A549 (cell line): ENCODE results near the gene SLC38A3. TPM values are rescaled to one million over a fixed set of nuclear protein-coding genes. Genes with fewer than 3 reads are reported as not detected.

ENCODE experiments used
- ATAC-seq, 2 experiments: fragments of 200-7000 bp in 1 of 2; fragments of >200 bp in 1 of 2; cut with Nextera tagmentation in 1 of 2; cut with Tn5 transposase in 1 of 2; 3 replicates each; pipeline versions ENCODE4 v1.8.0 to v1.9.1; 2018 to 2020; ENCODE audit warnings: mild to moderate bottlenecking in 1 of 2, moderate library complexity in 1 of 2
- CTCF ChIA-PET: fragments of 300-600 bp; sonication (Branson Sonifier 250); formaldehyde crosslinking; extraction: SDS; loops from one replicate; lab custom pipeline; 2021; ENCODE audit warnings: antibody characterized with exemption, inconsistent platforms; lab: Yijun Ruan, JAX
- POLR2A ChIA-PET: fragments of 350-600 bp; formaldehyde crosslinking; extraction: SDS; loops from one replicate; lab custom pipeline; 2021; ENCODE audit warnings: antibody characterized with exemption, inconsistent platforms; lab: Yijun Ruan, JAX
- DNase-seq, 2 experiments: peaks; one replicate each; pipeline versions ENCODE4 v3.0.0 to v3.0.0-alpha.2; 2011 to 2016; ENCODE audit warnings: low read depth in 1 of 2, low spot score in 1 of 2
- FAIRE-seq: peaks from 2 replicates; lab custom pipeline; 2011; peaks lifted over from hg19 to GRCh38; lab: Jason Lieb, UNC
- H3K27ac ChIP-seq, 2 experiments: fragments of >200 bp; sonication (Bioruptor Twin); formaldehyde crosslinking; 3 replicates each; pipeline ENCODE4 v1.5.1; 2016 to 2017
- H3K4me1 ChIP-seq: fragments of >200 bp; sonication (Bioruptor Twin); formaldehyde crosslinking; 3 replicates; pipeline ENCODE4 v1.6.1; 2016
- H3K4me2 ChIP-seq: fragments of >200 bp; sonication (Bioruptor Twin); formaldehyde crosslinking; 3 replicates; pipeline ENCODE4 v1.6.1; 2016
- H3K4me3 ChIP-seq: fragments of >200 bp; sonication (Bioruptor Twin); formaldehyde crosslinking; 3 replicates; pipeline ENCODE4 v1.5.1; 2016
- H3K9me3 ChIP-seq: fragments of >200 bp; sonication (Bioruptor Twin); formaldehyde crosslinking; 3 replicates; pipeline ENCODE4 v1.6.1; 2016
- CBX8 ChIP-seq: fragments of 200-600 bp; sonication (generic); IDR thresholded peaks from 2 replicates; pipeline ENCODE4 v1.6.1; 2016
- CEBPB ChIP-seq, 2 experiments: fragments of >200 bp in 1 of 2; sonication (Bioruptor Twin) in 1 of 2; formaldehyde crosslinking in 1 of 2; IDR thresholded peaks; 2 replicates each; pipeline ENCODE4 v1.6.1; 2012 to 2016
- CHD2 ChIP-seq: fragments of 150-350 bp; IDR thresholded peaks from 2 replicates; pipeline ENCODE4 v1.6.1; 2014; ENCODE audit warnings: low read length; ENCODE audit not compliant: partially characterized antibody
- EHF ChIP-seq: fragments of 250-450 bp; sonication (Bioruptor Pico); IDR thresholded peaks from 2 replicates; pipeline ENCODE4 v1.5.0; 2020; ENCODE audit warnings: mild to moderate bottlenecking
- EP300 ChIP-seq, 2 experiments: fragments of >200 bp; sonication (Bioruptor Twin); formaldehyde crosslinking; IDR thresholded peaks; 2 replicates in 1 of 2; 3 replicates in 1 of 2; pipeline ENCODE4 v1.6.1; 2016 to 2017
- FOSB ChIP-seq: fragments of 250-450 bp; sonication (Bioruptor Pico); IDR thresholded peaks from 2 replicates; pipeline ENCODE4 v1.5.0; 2020; ENCODE audit warnings: mild to moderate bottlenecking, moderate library complexity
- HEYL ChIP-seq: fragments of 250-450 bp; sonication (Bioruptor Pico); IDR thresholded peaks from 2 replicates; pipeline ENCODE4 v1.8.0; 2021; ENCODE audit warnings: mild to moderate bottlenecking, moderate library complexity
- HOXA7 ChIP-seq: fragments of 250-450 bp; sonication (Bioruptor Pico); IDR thresholded peaks from 2 replicates; pipeline ENCODE4 v1.5.0; 2020; ENCODE audit warnings: mild to moderate bottlenecking, moderate library complexity
- KDM1A ChIP-seq: fragments of 200-600 bp; sonication (generic); IDR thresholded peaks from 2 replicates; pipeline ENCODE4 v1.6.1; 2016; ENCODE audit warnings: low read depth, mild to moderate bottlenecking
- MAFK ChIP-seq: fragments of 450-650 bp; IDR thresholded peaks from 2 replicates; pipeline ENCODE4 v1.6.1; 2014; ENCODE audit not compliant: partially characterized antibody
- MAZ ChIP-seq: fragments of 150-350 bp; IDR thresholded peaks from 2 replicates; pipeline ENCODE4 v1.6.1; 2014; ENCODE audit warnings: antibody characterized with exemption, low read depth, low read length, borderline replicate concordance
- POLR2AphosphoS2 ChIP-seq: conservative IDR thresholded peaks from 2 replicates; pipeline ENCODE4 v1.6.1; 2012; ENCODE audit warnings: low read length, improper control_type of control experiment, inconsistent platforms
- RFX5 ChIP-seq: fragments of 450-650 bp; IDR thresholded peaks from 2 replicates; pipeline ENCODE4 v1.7.1; 2014; ENCODE audit warnings: antibody characterized with exemption, mild to moderate bottlenecking, moderate library complexity
- WGBS: methylation state at CpG from one replicate; pipeline ENCODE4 v1.1.6; 2017; ENCODE audit errors: missing lambda C conversion rate; 5-methylcytosine and 5-hydroxymethylcytosine counted together
- polyA plus RNA-seq, 4 experiments: library from polyadenylated mRNA; depleted of rRNA in 3 of 4; stranded (reverse); fragments of >200 nt; fragmentation: RNase III in 1 of 4; extraction: RNeasy Plus Mini Kit Qiagen cat#74134 plus additional on column Dnase treatment in 1 of 4; gene quantifications; 2 replicates in 3 of 4; 3 replicates in 1 of 4; pipeline ENCODE4 v1.2.3, GENCODE V29; 2011 to 2017
- TF ChIP-seq, protein P1 (sequence below): IDR thresholded peaks from 2 replicates; pipeline ENCODE4 v1.6.1; 2012; ENCODE audit warnings: low read depth, borderline replicate concordance
- TF ChIP-seq, protein P2 (sequence below): fragments of 250-450 bp; sonication (Bioruptor Pico); IDR thresholded peaks from 2 replicates; pipeline ENCODE4 v1.5.0; 2021; ENCODE audit warnings: mild to moderate bottlenecking, moderate library complexity, borderline replicate concordance
- TF ChIP-seq, protein P3 (sequence below): IDR thresholded peaks from 2 replicates; pipeline ENCODE4 v1.6.1; 2012
- TF ChIP-seq, protein P4 (sequence below): fragments of >200 bp; sonication (Bioruptor Twin); formaldehyde crosslinking; IDR thresholded peaks from 3 replicates; pipeline ENCODE4 v1.5.1; 2016
- TF ChIP-seq, protein P5 (sequence below): fragments of >200 bp; sonication (Bioruptor Twin); formaldehyde crosslinking; IDR thresholded peaks from 3 replicates; pipeline ENCODE4 v1.6.1; 2016

Gene SLC38A3
- polyA plus RNA-seq, 2 of the 4 experiments (the other 2 are of a cell fraction), result 0.05 TPM; not detected in 1

DNA sequence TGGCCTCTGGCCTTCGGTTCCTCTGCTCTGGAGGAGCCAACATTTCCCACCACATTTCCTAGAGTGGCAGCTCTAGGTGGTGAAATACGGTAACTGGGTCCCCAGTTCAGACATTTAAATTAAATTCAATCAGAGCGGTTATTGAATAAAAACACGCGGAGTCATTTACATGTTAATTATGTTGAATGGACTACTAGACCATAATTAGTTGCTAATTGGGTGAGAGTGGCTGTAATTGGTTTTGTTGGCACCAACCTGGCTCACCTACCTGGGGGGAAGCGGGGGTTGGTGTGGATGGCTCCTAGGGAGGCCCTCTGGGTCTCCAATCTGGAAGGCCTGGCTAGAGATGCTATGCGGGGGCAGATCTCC, 37.2 kb upstream of the SLC38A3 start:
- H3K4me2 ChIP-seq, result peak overlapping the region; percentile 71; the same call in 2 of the 3 replicates
- ATAC-seq (no peak), FAIRE-seq (no peak), DNase-seq (no peak)
- no peak overlapping the region for H3K4me3 ChIP-seq
- peaks cover 95% of the 10 kb centered on the region for H3K4me1 ChIP-seq
- TF ChIP-seq, protein P1, sequence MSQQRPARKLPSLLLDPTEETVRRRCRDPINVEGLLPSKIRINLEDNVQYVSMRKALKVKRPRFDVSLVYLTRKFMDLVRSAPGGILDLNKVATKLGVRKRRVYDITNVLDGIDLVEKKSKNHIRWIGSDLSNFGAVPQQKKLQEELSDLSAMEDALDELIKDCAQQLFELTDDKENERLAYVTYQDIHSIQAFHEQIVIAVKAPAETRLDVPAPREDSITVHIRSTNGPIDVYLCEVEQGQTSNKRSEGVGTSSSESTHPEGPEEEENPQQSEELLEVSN, result no peak
- no peak for TF ChIP-seq FOSB (CRISPR knock-in tag)
- no peak for TF ChIP-seq HOXA7 (CRISPR knock-in tag)
- no peak for TF ChIP-seq POLR2AphosphoS2
- TF ChIP-seq, protein P2, sequence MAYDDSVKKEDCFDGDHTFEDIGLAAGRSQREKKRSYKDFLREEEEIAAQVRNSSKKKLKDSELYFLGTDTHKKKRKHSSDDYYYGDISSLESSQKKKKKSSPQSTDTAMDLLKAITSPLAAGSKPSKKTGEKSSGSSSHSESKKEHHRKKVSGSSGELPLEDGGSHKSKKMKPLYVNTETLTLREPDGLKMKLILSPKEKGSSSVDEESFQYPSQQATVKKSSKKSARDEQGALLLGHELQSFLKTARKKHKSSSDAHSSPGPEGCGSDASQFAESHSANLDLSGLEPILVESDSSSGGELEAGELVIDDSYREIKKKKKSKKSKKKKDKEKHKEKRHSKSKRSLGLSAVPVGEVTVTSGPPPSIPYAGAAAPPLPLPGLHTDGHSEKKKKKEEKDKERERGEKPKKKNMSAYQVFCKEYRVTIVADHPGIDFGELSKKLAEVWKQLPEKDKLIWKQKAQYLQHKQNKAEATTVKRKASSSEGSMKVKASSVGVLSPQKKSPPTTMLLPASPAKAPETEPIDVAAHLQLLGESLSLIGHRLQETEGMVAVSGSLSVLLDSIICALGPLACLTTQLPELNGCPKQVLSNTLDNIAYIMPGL (CRISPR knock-in tag), result no peak
- no peaks in the 10 kb centered on the region for H3K9me3 ChIP-seq
- peak overlapping the region; percentile 50 to 94; a peak in 5 of 6 replicates for H3K27ac ChIP-seq
- CTCF ChIA-PET, result interaction anchor here (1.0 kb wide), 1 partner anchor 40 kb away, joined by 3 read pairs; no protein-coding TSS in a partner anchor
- POLR2A ChIA-PET, result no interaction called here
- WGBS, result 79% methylated on average over 7 of the region's 7 CpGs

DNA sequence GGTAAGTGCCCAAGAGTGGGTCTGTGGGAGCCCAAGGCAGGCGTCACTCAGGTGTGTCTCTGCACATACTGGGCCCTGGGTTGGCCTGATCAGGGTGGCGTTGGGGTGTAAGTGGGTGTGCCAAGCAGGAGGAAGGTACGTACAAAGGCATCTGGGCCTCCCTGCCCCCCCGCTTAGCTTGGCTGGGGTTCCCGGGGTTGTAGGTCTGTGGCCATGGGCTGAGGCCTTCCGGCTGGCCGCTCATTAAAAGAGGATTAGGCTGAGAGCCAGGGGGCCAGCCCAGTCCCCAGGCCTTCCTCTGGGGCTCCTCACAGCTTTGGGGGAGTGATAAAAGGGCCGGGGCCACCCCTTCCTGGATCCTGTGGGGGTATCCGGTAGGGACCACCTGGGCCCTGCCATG, 36.7 kb upstream of the SLC38A3 start:
- no peak for ATAC-seq
- DNase-seq, result no peak
- no peak overlapping the region for H3K4me2 ChIP-seq
- peaks cover 92% of the 10 kb centered on the region for H3K4me1 ChIP-seq
- CTCF ChIA-PET, result interaction anchor here (1.0 to 5.5 kb wide), 2 partner anchors 23 to 40 kb away, joined by 3 to 53 read pairs; partner anchors contain the start of gene GNAT1
- TF ChIP-seq KDM1A (no peak), EP300 (IDR thresholded peaks at IDR 0.05) (no peak), MAFK (no peak)
- no peak for FAIRE-seq
- H3K9me3 ChIP-seq, result no peaks in the 10 kb centered on the region
- H3K4me3 ChIP-seq, result no peak overlapping the region
- H3K27ac ChIP-seq, result peak overlapping the region in 1 of 2 experiments; percentile 94; a peak in 2 of 6 replicates
- WGBS, result 82% methylated on average over 9 of the region's 9 CpGs
- POLR2A ChIA-PET, result no interaction called here

DNA sequence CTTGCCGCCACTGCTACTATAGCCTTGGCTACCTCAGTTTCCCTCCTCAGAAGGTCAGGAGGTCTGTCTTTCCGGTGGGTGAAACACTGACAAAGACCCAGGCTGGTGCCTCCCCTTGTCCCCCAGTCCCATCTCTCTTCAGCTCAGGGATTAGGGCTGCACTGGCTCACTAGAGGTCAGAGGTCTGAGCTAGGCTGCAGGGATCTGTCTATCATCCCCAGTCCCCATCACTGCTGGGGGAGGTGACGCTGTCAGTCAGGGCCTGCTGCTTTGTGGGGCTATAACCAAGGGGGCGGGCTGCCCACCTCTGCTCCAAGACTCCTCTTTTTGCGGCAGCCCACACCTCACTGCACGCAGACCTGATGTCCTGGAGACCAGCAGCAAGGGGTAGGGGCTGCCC, 36.3 kb upstream of the SLC38A3 start:
- Histone ChIP-seq H3K4me2 (no peak overlapping the region), H3K4me1 (peaks cover 88% of the 10 kb centered on the region), H3K4me3 (no peak overlapping the region), H3K9me3 (no peaks in the 10 kb centered on the region), H3K27ac (peak overlapping the region in 1 of 2 experiments; percentile 94; a peak in 3 of 6 replicates)
- FAIRE-seq (no peak), DNase-seq (no peak), ATAC-seq (no peak)
- TF ChIP-seq CHD2 (no peak), MAZ (no peak), RFX5 (no peak), EHF (CRISPR knock-in tag) (no peak), CEBPB (IDR thresholded peaks at IDR 0.05) (no peak), HEYL (CRISPR knock-in tag) (no peak), CBX8 (no peak)
- TF ChIP-seq, protein P3, sequence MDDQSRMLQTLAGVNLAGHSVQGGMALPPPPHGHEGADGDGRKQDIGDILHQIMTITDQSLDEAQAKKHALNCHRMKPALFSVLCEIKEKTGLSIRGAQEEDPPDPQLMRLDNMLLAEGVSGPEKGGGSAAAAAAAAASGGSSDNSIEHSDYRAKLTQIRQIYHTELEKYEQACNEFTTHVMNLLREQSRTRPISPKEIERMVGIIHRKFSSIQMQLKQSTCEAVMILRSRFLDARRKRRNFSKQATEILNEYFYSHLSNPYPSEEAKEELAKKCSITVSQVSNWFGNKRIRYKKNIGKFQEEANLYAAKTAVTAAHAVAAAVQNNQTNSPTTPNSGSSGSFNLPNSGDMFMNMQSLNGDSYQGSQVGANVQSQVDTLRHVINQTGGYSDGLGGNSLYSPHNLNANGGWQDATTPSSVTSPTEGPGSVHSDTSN, result no peak
- TF ChIP-seq, protein P4, sequence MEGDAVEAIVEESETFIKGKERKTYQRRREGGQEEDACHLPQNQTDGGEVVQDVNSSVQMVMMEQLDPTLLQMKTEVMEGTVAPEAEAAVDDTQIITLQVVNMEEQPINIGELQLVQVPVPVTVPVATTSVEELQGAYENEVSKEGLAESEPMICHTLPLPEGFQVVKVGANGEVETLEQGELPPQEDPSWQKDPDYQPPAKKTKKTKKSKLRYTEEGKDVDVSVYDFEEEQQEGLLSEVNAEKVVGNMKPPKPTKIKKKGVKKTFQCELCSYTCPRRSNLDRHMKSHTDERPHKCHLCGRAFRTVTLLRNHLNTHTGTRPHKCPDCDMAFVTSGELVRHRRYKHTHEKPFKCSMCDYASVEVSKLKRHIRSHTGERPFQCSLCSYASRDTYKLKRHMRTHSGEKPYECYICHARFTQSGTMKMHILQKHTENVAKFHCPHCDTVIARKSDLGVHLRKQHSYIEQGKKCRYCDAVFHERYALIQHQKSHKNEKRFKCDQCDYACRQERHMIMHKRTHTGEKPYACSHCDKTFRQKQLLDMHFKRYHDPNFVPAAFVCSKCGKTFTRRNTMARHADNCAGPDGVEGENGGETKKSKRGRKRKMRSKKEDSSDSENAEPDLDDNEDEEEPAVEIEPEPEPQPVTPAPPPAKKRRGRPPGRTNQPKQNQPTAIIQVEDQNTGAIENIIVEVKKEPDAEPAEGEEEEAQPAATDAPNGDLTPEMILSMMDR, result no peak
- TF ChIP-seq, protein P5, sequence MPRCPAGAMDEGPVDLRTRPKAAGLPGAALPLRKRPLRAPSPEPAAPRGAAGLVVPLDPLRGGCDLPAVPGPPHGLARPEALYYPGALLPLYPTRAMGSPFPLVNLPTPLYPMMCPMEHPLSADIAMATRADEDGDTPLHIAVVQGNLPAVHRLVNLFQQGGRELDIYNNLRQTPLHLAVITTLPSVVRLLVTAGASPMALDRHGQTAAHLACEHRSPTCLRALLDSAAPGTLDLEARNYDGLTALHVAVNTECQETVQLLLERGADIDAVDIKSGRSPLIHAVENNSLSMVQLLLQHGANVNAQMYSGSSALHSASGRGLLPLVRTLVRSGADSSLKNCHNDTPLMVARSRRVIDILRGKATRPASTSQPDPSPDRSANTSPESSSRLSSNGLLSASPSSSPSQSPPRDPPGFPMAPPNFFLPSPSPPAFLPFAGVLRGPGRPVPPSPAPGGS, result no peak
- POLR2A ChIA-PET, result no interaction called here
- 100% methylated on average over 5 of the region's 6 CpGs for WGBS
- CTCF ChIA-PET, result interaction anchor here (1.0 to 5.5 kb wide), 2 partner anchors 22 to 41 kb away, joined by 3 to 53 read pairs; partner anchors contain the start of gene GNAT1
